ENCODE measurements around the gene SCP2D1.

Gene SCP2D1

GRCh38 chr20:18832546-18833200 is 19.1 kb downstream of the SCP2D1 start:
- H3K4me3 ChIP-seq (ENCODE audit: low read length): no peak overlapping the region
- no peak overlapping the region for H3K4me2 ChIP-seq (ENCODE audit: low read length)
- no peaks in the 10 kb centered on the region for H3K9me3 ChIP-seq (ENCODE audit: control insufficient read depth, insufficient read depth, low read length)
- no peak for TF ChIP-seq EZH2phosphoT487 (IDR thresholded peaks at IDR 0.05; ENCODE audit: borderline replicate concordance, low read length)
- no peak for TF ChIP-seq CTCF (IDR thresholded peaks at IDR 0.05; ENCODE audit: low read depth, low read length, poor library complexity, severe bottlenecking)
- H3K9me2 ChIP-seq (replicated peaks; ENCODE audit: control insufficient read depth, low read length): no peaks in the 10 kb centered on the region
- H3F3A ChIP-seq (ENCODE audit: control insufficient read depth, insufficient read depth): no peaks in the 10 kb centered on the region
- no peaks in the 10 kb centered on the region for H3K27me3 ChIP-seq (ENCODE audit: control insufficient read depth, low read length)
- no peaks in the 10 kb centered on the region for H4K20me1 ChIP-seq (ENCODE audit: control insufficient read depth, insufficient read depth, low read depth, low read length)
- no peaks in the 10 kb centered on the region for H3K4me1 ChIP-seq (ENCODE audit: control insufficient read depth, low read length)
- H3K27ac ChIP-seq (ENCODE audit: low read depth, low read length): no peak overlapping the region
- H3K79me2 ChIP-seq (ENCODE audit: control insufficient read depth, low read length): no peaks in the 10 kb centered on the region
- no peaks in the 10 kb centered on the region for H3K36me3 ChIP-seq (ENCODE audit: control insufficient read depth, low read length)

- Histone ChIP-seq H3K79me2 (ENCODE audit: control insufficient read depth, low read length) (no peaks in the 10 kb centered on the region), H4K20me1 (ENCODE audit: control insufficient read depth, insufficient read depth, low read depth, low read length) (no peaks in the 10 kb centered on the region), H3K36me3 (ENCODE audit: control insufficient read depth, low read length) (no peaks in the 10 kb centered on the region), H3K27ac (ENCODE audit: low read depth, low read length) (no peak overlapping the region), H3K4me2 (ENCODE audit: low read length) (no peak overlapping the region), H3K4me1 (ENCODE audit: control insufficient read depth, low read length) (no peaks in the 10 kb centered on the region), H3K9me3 (ENCODE audit: control insufficient read depth, insufficient read depth, low read length) (no peaks in the 10 kb centered on the region), H3K27me3 (ENCODE audit: control insufficient read depth, low read length) (no peaks in the 10 kb centered on the region), H3F3A (ENCODE audit: control insufficient read depth, insufficient read depth) (no peaks in the 10 kb centered on the region), H3K4me3 (ENCODE audit: low read length) (no peak overlapping the region), H3K9me2 (replicated peaks; ENCODE audit: control insufficient read depth, low read length) (no peaks in the 10 kb centered on the region)
- no peak for TF ChIP-seq CTCF (IDR thresholded peaks at IDR 0.05; ENCODE audit: low read depth, low read length, poor library complexity, severe bottlenecking)
- TF ChIP-seq EZH2phosphoT487 (IDR thresholded peaks at IDR 0.05; ENCODE audit: borderline replicate concordance, low read length): no peak
Measured at GRCh38 chr20:18835466-18836256, 22.1 kb downstream of the SCP2D1 start.

GRCh38 chr20:18837718-18838117 is 24.1 kb downstream of the SCP2D1 start:
- Histone ChIP-seq H3K4me2 (ENCODE audit: low read length) (no peak overlapping the region), H3K9me3 (ENCODE audit: control insufficient read depth, insufficient read depth, low read length) (no peaks in the 10 kb centered on the region), H3K79me2 (ENCODE audit: control insufficient read depth, low read length) (no peaks in the 10 kb centered on the region), H3K4me3 (ENCODE audit: low read length) (no peak overlapping the region), H4K20me1 (ENCODE audit: control insufficient read depth, insufficient read depth, low read depth, low read length) (no peaks in the 10 kb centered on the region), H3K27ac (ENCODE audit: low read depth, low read length) (no peak overlapping the region), H3K9me2 (replicated peaks; ENCODE audit: control insufficient read depth, low read length) (no peaks in the 10 kb centered on the region), H3F3A (ENCODE audit: control insufficient read depth, insufficient read depth) (no peaks in the 10 kb centered on the region), H3K4me1 (ENCODE audit: control insufficient read depth, low read length) (no peaks in the 10 kb centered on the region), H3K27me3 (ENCODE audit: control insufficient read depth, low read length) (peaks cover 4% of the 10 kb centered on the region; the same call in 1 of the 2 replicates), H3K36me3 (ENCODE audit: control insufficient read depth, low read length) (no peaks in the 10 kb centered on the region)
- TF ChIP-seq EZH2phosphoT487 (IDR thresholded peaks at IDR 0.05; ENCODE audit: borderline replicate concordance, low read length): no peak
- TF ChIP-seq CTCF (IDR thresholded peaks at IDR 0.05; ENCODE audit: low read depth, low read length, poor library complexity, severe bottlenecking): no peak

All from DOHH2 (cell line).